ENCODE data around the gene DCUN1D2. TPM values are rescaled to one million over a fixed set of nuclear protein-coding genes. Genes with fewer than 3 reads are reported as not detected.
A peak's percentile ranks its signal among the peaks of the same experiment; 100 is the strongest.

DCUN1D2 gene
- total RNA-seq, 1 experiment from 2014 or later: 11.6 TPM

DNA sequence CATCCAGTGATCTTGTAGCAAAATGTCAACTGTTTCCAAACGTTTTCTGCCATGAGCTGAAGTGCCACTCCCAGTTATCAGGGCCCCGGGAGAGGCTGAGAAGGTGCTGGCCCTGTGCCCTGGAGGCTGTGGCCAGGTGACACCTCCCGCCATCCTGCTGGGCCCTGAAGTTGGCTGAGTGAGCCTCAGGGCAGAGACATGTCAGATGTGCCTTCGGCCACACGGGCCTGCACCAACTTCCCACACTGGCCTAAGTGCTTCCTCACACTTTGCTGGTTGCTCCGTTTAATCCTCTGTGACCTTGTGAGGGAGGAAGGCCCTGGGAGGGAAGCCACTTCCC, 42.0 kb downstream of the DCUN1D2 start:
- TF ChIP-seq EZH2phosphoT487 (IDR thresholded peaks at IDR 0.05; ENCODE audit: borderline replicate concordance, low read length) (no peak), EZH2 (IDR thresholded peaks at IDR 0.05; ENCODE audit: low read length, unreplicated experiment) (no peak)
- TF ChIP-seq, protein P1, sequence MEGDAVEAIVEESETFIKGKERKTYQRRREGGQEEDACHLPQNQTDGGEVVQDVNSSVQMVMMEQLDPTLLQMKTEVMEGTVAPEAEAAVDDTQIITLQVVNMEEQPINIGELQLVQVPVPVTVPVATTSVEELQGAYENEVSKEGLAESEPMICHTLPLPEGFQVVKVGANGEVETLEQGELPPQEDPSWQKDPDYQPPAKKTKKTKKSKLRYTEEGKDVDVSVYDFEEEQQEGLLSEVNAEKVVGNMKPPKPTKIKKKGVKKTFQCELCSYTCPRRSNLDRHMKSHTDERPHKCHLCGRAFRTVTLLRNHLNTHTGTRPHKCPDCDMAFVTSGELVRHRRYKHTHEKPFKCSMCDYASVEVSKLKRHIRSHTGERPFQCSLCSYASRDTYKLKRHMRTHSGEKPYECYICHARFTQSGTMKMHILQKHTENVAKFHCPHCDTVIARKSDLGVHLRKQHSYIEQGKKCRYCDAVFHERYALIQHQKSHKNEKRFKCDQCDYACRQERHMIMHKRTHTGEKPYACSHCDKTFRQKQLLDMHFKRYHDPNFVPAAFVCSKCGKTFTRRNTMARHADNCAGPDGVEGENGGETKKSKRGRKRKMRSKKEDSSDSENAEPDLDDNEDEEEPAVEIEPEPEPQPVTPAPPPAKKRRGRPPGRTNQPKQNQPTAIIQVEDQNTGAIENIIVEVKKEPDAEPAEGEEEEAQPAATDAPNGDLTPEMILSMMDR (conservative IDR thresholded peaks at IDR 0.05; ENCODE audit: low read depth, low read length): no peak
- Histone ChIP-seq H3K9ac (ENCODE audit: low read length) (peak overlapping the region; percentile 79), H3K4me1 (ENCODE audit: insufficient read depth, low read length) (peaks cover 13% of the 10 kb centered on the region), H2AFZ (ENCODE audit: low read length) (peak overlapping the region; percentile 51), H3K27me3 (ENCODE audit: low read length) (no peaks in the 10 kb centered on the region), H3K36me3 (ENCODE audit: low read depth, low read length) (peaks cover 3% of the 10 kb centered on the region; the same call in 1 of the 2 replicates), H3K79me2 (ENCODE audit: low read length) (no peaks in the 10 kb centered on the region), H3K27ac (ENCODE audit: low read length) (peak overlapping the region; percentile 86), H3K4me2 (ENCODE audit: low read length) (peak overlapping the region; percentile 97), H4K20me1 (ENCODE audit: low read length) (no peaks in the 10 kb centered on the region), H3F3A (ENCODE audit: low read length, unreplicated experiment) (no peaks in the 10 kb centered on the region), H3K9me3 (ENCODE audit: low read length) (no peaks in the 10 kb centered on the region), H3K9me2 (replicated peaks; ENCODE audit: low read length) (no peaks in the 10 kb centered on the region), H3K4me3 (ENCODE audit: low read length) (peak overlapping the region; percentile 66)
- ChIA-PET CTCF (no interaction called here), POLR2A (ENCODE audit: unreplicated experiment) (no interaction called here)
- DNase-seq: peak; percentile 23
- TSS peak; percentile 81 for BruUV-seq (replicated peaks)
- peak; percentile 16 for ATAC-seq
- intact Hi-C loops (cut with micrococcal nuclease): loop anchor here (2.0 kb wide), 1 partner anchor 42 kb away; the partner anchor contains the start of gene DCUN1D2

GRCh38 chr13:113447596-113447995, 42.9 kb downstream of the DCUN1D2 start:
- DNase-seq: no peak
- TF ChIP-seq, protein P1 (conservative IDR thresholded peaks at IDR 0.05; ENCODE audit: low read depth, low read length): no peak
- TF ChIP-seq EZH2 (IDR thresholded peaks at IDR 0.05; ENCODE audit: low read length, unreplicated experiment): no peak
- TF ChIP-seq EZH2phosphoT487 (IDR thresholded peaks at IDR 0.05; ENCODE audit: borderline replicate concordance, low read length): no peak
- no peak overlapping the region for H3K4me3 ChIP-seq (ENCODE audit: low read length)
- H3K27ac ChIP-seq (ENCODE audit: low read length): no peak overlapping the region
- H3K27me3 ChIP-seq (ENCODE audit: low read length): no peaks in the 10 kb centered on the region
- no peak overlapping the region for H2AFZ ChIP-seq (ENCODE audit: low read length)
- no peaks in the 10 kb centered on the region for H3K79me2 ChIP-seq (ENCODE audit: low read length)
- no peak overlapping the region for H3K9ac ChIP-seq (ENCODE audit: low read length)
- no peaks in the 10 kb centered on the region for H3K9me3 ChIP-seq (ENCODE audit: low read length)
- ChIA-PET POLR2A (ENCODE audit: unreplicated experiment) (no interaction called here), CTCF (no interaction called here)
- H3K4me1 ChIP-seq (ENCODE audit: insufficient read depth, low read length): peaks cover 13% of the 10 kb centered on the region
- no peaks in the 10 kb centered on the region for H3F3A ChIP-seq (ENCODE audit: low read length, unreplicated experiment)
- H4K20me1 ChIP-seq (ENCODE audit: low read length): no peaks in the 10 kb centered on the region
- peak overlapping the region; percentile 97; the same call in 1 of the 2 replicates for H3K4me2 ChIP-seq (ENCODE audit: low read length)
- no TSS peak for BruUV-seq (replicated peaks)
- intact Hi-C loops (cut with micrococcal nuclease): no loop called here
- H3K36me3 ChIP-seq (ENCODE audit: low read depth, low read length): peaks cover 3% of the 10 kb centered on the region; the same call in 1 of the 2 replicates
- ATAC-seq: no peak
- no peaks in the 10 kb centered on the region for H3K9me2 ChIP-seq (replicated peaks; ENCODE audit: low read length)

GRCh38 chr13:113446488-113446854, 44.0 kb downstream of the DCUN1D2 start:
- no peaks in the 10 kb centered on the region for H3K79me2 ChIP-seq (ENCODE audit: low read length)

More at GRCh38 chr13:113446488-113446854, 44.0 kb downstream of the DCUN1D2 start:
- CTCF ChIA-PET: no interaction called here
- Histone ChIP-seq H2AFZ (ENCODE audit: low read length) (no peak overlapping the region), H3K27ac (ENCODE audit: low read length) (no peak overlapping the region), H4K20me1 (ENCODE audit: low read length) (no peaks in the 10 kb centered on the region), H3K27me3 (ENCODE audit: low read length) (no peaks in the 10 kb centered on the region), H3F3A (ENCODE audit: low read length, unreplicated experiment) (no peaks in the 10 kb centered on the region), H3K4me1 (ENCODE audit: insufficient read depth, low read length) (peaks cover 13% of the 10 kb centered on the region), H3K36me3 (ENCODE audit: low read depth, low read length) (peaks cover 3% of the 10 kb centered on the region; the same call in 1 of the 2 replicates), H3K9me2 (replicated peaks; ENCODE audit: low read length) (no peaks in the 10 kb centered on the region), H3K9ac (ENCODE audit: low read length) (no peak overlapping the region), H3K9me3 (ENCODE audit: low read length) (no peaks in the 10 kb centered on the region), H3K4me2 (ENCODE audit: low read length) (no peak overlapping the region), H3K4me3 (ENCODE audit: low read length) (no peak overlapping the region)
- TF ChIP-seq, protein P1 (conservative IDR thresholded peaks at IDR 0.05; ENCODE audit: low read depth, low read length): no peak
- TF ChIP-seq EZH2 (IDR thresholded peaks at IDR 0.05; ENCODE audit: low read length, unreplicated experiment) (no peak), EZH2phosphoT487 (IDR thresholded peaks at IDR 0.05; ENCODE audit: borderline replicate concordance, low read length) (no peak)
- DNase-seq (no peak), ATAC-seq (no peak)
- POLR2A ChIA-PET (ENCODE audit: unreplicated experiment): no interaction called here
- intact Hi-C loops (cut with micrococcal nuclease): no loop called here
- BruUV-seq (replicated peaks): no TSS peak

All from PC-3 (cell line).